Neural cell (in vitro differentiated cells): ENCODE measurements around the gene LHFPL4.

ENCODE experiments used
- CTCF ChIP-seq: fragments of 450-650 bp; IDR thresholded peaks from 2 replicates; pipeline ENCODE4 v1.5.1; 2014; ENCODE audit warnings: antibody characterized with exemption, mild to moderate bottlenecking, moderate library complexity; ENCODE audit not compliant: poor library complexity, severe bottlenecking
- EP300 ChIP-seq: fragments of 450-650 bp; conservative IDR thresholded peaks from 2 replicates; pipeline ENCODE4 v1.6.1; 2014; ENCODE audit warnings: antibody characterized with exemption, mild to moderate bottlenecking, moderate library complexity; ENCODE audit not compliant: poor library complexity, severe bottlenecking
- EZH2 ChIP-seq: fragments of 200-600, 300-800 bp; shearing (Covaris generic), sonication (generic); IDR thresholded peaks from 2 replicates; pipeline ENCODE4 v1.6.1; 2014; ENCODE audit warnings: antibody characterized with exemption, low read length, borderline replicate concordance, mild to moderate bottlenecking; ENCODE audit not compliant: insufficient read depth, poor library complexity, severe bottlenecking
- MXI1 ChIP-seq: fragments of 450-650 bp; conservative IDR thresholded peaks from 2 replicates; pipeline ENCODE4 v1.6.1; 2014; ENCODE audit warnings: antibody characterized with exemption, mild to moderate bottlenecking; ENCODE audit not compliant: poor library complexity, severe bottlenecking
- POLR2AphosphoS5 ChIP-seq: IDR thresholded peaks from 2 replicates; pipeline ENCODE4 v1.6.1; 2012
- RAD21 ChIP-seq: fragments of 450-650 bp; conservative IDR thresholded peaks from 2 replicates; pipeline ENCODE4 v1.6.1; 2014; ENCODE audit warnings: antibody characterized with exemption, mild to moderate bottlenecking, moderate library complexity
- SMC3 ChIP-seq: fragments of 450-650 bp; conservative IDR thresholded peaks from 2 replicates; pipeline ENCODE4 v1.6.1; 2014; ENCODE audit warnings: antibody characterized with exemption, mild to moderate bottlenecking, moderate library complexity; ENCODE audit not compliant: poor library complexity
- TAF1 ChIP-seq: IDR thresholded peaks from 2 replicates; pipeline ENCODE4 v1.6.1; 2012; ENCODE audit warnings: low read depth
- TF ChIP-seq, protein P1 (sequence below): IDR thresholded peaks from 2 replicates; pipeline ENCODE4 v1.6.1; 2012; ENCODE audit warnings: borderline replicate concordance

DNA sequence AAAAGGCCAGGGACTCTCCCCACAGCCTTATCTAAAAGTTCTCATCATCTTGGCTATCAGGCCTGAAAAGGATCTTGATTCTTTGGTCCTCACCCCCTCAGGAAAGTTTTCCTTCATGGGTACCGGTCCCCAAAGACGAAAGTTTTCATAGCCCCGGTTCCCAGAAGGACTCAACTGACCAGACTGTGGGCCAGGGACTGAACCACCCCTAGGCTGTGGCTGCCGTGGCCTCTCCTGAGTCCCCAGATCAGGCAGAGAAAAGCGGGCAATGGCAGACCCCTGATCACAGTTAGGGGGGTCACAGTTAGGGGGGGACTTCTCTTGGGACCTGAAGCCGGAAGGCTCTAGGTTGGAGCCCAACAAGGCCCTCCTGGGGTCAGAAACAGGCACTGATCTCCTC, 54.8 kb downstream of the LHFPL4 start:
- TF ChIP-seq EZH2: no peak
- TF ChIP-seq CTCF: no peak
- no peak for TF ChIP-seq POLR2AphosphoS5
- TF ChIP-seq EP300: no peak
- TF ChIP-seq, protein P1, sequence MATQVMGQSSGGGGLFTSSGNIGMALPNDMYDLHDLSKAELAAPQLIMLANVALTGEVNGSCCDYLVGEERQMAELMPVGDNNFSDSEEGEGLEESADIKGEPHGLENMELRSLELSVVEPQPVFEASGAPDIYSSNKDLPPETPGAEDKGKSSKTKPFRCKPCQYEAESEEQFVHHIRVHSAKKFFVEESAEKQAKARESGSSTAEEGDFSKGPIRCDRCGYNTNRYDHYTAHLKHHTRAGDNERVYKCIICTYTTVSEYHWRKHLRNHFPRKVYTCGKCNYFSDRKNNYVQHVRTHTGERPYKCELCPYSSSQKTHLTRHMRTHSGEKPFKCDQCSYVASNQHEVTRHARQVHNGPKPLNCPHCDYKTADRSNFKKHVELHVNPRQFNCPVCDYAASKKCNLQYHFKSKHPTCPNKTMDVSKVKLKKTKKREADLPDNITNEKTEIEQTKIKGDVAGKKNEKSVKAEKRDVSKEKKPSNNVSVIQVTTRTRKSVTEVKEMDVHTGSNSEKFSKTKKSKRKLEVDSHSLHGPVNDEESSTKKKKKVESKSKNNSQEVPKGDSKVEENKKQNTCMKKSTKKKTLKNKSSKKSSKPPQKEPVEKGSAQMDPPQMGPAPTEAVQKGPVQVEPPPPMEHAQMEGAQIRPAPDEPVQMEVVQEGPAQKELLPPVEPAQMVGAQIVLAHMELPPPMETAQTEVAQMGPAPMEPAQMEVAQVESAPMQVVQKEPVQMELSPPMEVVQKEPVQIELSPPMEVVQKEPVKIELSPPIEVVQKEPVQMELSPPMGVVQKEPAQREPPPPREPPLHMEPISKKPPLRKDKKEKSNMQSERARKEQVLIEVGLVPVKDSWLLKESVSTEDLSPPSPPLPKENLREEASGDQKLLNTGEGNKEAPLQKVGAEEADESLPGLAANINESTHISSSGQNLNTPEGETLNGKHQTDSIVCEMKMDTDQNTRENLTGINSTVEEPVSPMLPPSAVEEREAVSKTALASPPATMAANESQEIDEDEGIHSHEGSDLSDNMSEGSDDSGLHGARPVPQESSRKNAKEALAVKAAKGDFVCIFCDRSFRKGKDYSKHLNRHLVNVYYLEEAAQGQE: no peak
- no peak for TF ChIP-seq TAF1
- no peak for TF ChIP-seq RAD21
- TF ChIP-seq SMC3: no peak
- no peak for TF ChIP-seq MXI1
